Erythroblast (primary cell): ENCODE results near the gene RNF112.
"Not testable (repeated sequence)": the region's sequence is repeated elsewhere in the genome, so short reads cannot be mapped to it uniquely, and the experiment has no call there.

Source experiments
- DNase-seq, 2 experiments: peaks; one replicate each; lab custom pipeline; 2025; lab: John Stamatoyannopoulos, UW
- GATA1 ChIP-seq: IDR thresholded peaks from 2 replicates; pipeline ENCODE4 v1.6.1; 2011; ENCODE audit warnings: low read depth, mild to moderate bottlenecking, control low read depth, low read length, moderate library complexity
- POLR2A ChIP-seq: IDR thresholded peaks from 2 replicates; pipeline ENCODE4 v1.6.1; 2011; ENCODE audit warnings: mild to moderate bottlenecking, low read length

The RNF112 gene

DNA sequence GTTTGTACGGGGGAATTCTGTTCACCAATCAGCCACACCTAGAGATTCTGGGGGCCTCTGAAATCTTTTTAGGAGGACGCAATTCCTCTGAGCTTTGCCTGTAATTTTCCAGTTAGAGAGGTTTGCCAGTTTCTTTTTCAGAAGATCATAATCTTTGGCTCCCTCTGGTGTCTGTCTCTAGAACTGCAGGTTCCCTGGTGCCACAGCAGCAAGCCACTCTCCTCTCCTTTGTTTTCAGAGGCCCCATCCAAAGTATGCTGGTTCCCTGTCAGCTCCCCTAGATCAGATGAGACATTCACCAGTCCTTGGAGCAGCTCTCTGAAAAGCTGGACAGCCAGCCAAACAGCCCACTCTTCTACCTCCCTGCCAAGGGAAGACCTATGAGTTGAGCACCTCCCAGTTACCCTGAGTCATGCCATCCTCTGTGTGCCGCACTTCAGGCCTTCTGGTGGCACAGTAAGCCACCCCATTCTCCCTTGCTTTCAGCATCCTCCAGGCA lies 36.1 kb downstream of the RNF112 start:
- TF ChIP-seq GATA1 (no peak), POLR2A (no peak)
- DNase-seq, result peak; percentile 52 to 82

DNA sequence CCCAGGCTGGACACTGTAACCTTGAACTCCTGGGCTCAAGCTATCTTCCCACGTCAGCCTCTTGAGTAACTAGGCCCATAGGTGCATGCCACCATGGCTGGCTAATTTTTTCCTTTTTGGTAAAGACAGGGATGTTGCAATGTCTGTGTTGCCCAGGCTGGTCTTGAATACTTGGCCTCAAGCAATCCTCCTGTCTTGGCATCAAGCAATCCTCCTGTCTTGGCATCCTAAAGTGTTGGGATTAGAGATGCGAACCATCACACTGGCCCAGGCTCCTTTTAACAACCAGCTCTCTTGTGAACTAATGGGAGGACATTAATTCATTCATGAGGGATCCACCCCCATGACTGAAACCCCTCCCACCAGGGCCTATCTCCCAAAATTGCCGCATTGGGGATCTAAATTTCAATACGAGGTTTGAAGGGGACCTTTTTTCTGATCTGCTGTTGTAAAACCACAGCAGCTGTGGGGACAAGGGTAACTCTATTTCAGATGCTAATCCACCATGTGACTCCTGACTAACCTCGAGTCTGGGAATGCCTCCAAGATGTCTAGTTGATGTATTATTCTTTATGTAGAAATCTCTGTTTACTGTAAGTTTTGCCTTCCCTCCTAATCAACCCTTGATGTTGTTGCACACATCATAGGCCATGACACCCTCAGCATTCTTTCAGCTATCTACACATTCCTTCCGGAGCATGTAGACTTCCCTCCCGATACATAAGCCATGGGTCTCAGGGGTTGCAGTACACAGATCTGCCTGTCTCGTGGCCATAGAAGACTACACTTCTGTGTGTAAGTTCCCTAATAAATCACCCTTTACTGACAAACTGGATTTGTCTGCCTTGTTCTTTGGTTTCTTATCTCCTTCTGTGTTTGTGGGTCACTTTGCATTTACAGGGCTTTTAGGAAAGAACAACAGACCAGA lies 37.6 kb downstream of the RNF112 start:
- TF ChIP-seq POLR2A, result no peak
- no peak for TF ChIP-seq GATA1
- no peak for DNase-seq

DNA sequence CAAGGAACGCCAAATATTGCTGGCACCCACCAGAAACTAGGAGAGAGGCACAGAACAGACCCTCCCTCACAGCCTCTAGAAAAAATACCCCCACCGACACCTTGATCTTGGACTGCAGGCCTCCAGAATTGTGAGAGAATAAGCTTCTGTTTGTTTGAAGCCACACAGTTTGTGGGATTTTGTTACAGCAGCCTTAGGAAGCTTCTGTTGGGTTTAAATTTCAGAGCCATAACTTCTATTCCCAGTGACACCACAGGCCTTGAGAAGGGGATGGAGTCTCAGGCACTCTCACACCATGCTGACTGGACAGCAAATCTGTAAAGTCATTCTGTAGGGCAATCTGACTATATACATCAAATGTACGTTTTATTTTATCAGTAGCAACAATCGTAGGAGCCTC lies 38.6 kb downstream of the RNF112 start:
- no peak for TF ChIP-seq GATA1
- no peak for TF ChIP-seq POLR2A
- no peak for DNase-seq

DNA sequence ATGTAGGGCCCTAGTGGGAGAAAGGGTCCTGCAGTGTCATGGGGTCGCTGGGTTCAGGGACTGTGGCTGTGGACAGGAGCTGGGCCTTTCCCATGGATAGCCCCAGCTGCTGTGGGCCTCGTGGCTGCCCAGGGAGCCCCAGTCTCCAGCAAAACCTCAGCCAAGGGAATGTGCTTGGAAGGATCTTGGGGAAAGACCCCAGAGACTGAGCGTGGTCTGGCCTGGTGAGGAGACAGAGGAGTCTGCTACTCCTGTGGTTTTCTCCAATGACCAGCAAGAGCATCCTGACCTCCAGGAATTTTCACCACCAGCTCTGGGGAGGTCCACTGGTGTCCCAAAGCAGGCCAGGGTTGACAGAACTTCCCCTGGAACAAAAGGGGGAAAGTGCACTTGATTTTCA lies 42.3 kb downstream of the RNF112 start:
- TF ChIP-seq GATA1, result no peak
- TF ChIP-seq POLR2A, result no peak
- DNase-seq, result no peak

DNA sequence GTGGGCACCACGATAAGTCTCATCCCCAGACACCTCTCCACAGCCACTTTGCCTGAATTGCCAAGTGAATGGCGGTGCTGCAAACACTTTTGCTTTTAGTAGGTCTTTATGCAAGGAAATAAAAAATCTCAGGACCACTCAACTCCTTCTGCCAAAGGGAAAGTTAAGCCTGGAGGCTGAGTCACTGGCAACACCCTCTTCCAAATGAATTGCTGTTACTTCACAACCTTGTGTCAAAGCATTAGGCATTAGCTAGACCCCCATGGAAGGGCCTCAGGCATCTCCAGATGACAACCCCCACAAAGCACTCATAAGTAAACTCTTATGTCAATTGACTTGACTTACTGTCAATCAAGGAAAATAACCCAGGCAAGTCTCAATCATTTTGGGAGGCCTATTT lies 43.0 kb downstream of the RNF112 start:
- DNase-seq, result no peak

DNA sequence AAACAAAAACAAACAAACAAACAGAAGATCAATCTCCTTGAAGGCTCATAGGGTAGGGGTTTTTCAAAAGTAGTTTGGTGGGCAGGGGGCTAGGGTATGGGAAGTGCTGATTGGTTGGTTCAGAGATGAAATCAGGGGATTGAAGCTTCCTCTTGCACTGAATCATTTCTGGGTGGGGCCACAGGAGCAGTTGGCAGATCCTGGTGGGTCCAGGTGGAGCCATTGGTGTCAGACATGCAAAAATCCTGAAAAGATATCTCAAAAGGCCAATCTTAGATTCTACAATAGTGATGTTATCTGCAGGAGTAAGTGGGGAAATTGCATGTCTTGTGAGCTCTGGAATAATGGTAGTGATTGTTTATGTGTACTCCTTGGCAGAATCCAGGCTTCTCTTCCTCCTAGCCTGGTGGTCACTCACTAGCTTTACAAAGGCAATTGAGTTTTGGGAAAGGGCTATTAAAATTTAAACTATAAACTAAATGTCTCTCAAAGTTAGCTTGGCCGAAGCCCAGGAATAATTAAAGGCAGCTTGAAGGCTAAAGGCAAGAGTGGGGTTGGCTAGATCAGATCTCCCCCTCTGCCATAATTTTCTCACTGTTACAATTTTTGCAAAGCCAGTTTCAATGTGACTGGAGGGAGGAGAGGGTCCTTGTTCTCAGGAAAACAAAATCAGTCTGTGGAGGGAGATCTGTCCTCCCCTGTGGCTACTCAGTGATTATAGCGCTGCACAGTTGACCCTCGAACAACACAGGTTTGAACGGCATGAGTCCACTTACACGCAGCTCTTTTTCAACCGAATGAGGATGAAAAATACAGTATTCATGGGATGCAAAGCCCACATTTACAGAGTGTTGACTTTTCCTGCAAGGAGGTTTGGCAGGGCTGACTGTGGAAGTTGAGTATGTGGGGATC lies 45.2 kb downstream of the RNF112 start:
- DNase-seq, result no peak
- no peak for TF ChIP-seq POLR2A
- no peak for TF ChIP-seq GATA1

More for the DNA sequence above, 43.0 kb downstream of the RNF112 start:
- TF ChIP-seq GATA1, result no peak
- TF ChIP-seq POLR2A, result no peak

DNA sequence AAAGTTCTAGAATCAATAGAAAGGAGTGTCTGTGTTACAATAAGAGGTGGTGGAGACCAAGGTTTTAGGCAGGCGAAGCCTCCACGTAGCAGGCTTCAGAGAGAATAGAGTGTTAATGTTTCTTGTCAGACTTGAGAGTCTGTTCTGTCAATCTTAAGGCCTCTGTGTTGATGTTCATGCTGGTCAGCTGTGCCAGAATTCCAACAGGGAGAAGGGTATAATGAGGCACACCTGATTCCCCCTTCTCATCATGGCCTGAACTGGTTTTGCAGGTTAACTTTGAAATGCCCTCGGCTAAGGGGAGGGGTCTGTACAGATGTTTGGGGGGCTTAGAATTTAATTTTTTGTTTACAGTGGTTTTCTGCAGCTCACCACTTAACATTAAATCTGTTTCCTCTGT lies 46.0 kb downstream of the RNF112 start:
- no peak for TF ChIP-seq POLR2A
- TF ChIP-seq GATA1, result no peak
- no peak for DNase-seq

DNA sequence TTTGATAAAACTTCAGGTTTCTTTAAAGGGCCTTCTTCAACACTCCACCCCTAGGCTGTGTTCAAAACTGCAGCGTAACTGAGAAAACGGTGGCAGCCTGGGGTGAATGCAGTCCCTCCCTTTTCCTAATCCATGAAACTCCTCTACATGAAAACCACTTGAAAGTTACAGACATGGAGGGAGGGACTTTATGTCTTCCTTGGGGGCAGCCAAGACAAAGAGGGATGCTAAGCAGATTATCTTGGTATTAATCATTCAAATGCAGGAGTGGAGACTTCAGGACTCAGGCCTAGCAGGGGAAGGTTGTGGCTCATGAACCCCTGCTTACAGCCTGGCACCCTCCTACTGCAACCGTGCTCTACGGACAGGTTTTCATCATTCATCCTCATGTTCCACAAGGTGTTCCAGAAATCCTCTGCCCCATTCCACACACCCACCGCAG lies 46.8 kb downstream of the RNF112 start:
- TF ChIP-seq GATA1, result no peak
- no peak for TF ChIP-seq POLR2A
- no peak for DNase-seq

DNA sequence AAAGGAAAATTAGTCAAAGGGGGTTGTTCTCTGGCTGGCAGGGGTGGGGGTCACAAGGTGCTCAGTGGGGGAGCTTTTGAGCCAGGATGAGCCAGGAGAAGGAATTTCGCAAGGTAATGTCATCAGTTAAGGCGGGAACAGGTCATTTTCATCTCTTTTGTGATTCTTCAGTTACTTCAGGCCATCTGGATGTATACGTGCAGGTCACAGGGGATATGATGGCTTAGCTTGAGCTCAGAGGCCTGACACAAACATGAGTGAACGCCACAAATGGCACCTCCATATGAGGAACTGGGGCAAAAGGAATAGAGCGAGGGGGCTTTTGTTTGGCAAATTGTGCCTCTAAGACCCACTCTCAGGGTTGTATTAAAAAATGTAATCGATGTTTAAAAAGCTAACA lies 47.4 kb downstream of the RNF112 start:
- DNase-seq, result not testable (repeated sequence)

DNA sequence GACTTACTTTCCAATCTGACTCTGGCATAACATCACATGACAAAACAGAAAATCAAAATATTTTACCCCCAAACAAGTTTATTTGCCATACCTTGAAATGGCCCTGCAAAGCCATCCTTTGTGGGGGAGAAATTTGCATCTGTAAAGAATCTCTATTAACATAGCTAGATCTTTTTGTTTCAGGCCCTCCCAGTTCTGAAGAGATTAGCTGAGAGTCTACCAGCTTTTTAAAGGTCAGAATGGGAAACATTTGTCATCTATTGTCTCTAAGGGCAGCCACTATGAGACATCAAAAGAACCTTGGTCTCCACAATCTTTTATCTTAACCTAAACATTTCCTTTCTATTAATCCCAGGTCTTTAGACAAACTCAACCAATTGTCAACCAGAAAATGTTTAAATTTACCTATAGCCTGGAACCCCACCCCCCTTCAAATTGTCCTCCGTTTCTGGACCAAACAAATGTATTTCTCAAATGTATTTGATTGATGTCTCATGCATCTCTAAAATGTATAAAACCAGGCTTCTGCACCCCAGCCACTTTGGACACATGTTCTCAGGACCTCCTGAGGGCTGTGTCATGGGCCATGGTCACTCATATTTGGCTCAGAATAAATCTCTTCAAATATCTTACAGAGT lies 48.1 kb downstream of the RNF112 start:
- not testable (repeated sequence) for DNase-seq

DNA sequence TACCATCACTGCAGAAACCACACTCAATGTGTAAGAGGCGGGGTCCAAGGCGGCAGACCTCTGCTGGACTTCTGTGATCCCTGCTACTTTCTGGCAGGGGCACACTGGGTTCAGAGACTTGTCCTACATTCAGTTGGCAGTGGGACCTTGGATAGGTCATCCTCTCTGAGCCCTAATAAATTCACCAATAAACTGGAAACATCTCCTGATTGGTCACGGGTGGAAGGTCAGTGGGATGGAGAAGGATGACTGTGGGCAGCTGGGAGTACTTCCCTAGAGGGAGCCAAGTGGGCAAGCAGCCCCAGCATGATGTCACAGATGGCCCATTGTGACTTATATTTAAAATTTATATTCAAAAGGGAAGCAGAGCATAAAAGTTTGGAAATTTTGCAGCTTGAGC lies 49.7 kb downstream of the RNF112 start:
- DNase-seq, result no peak
- TF ChIP-seq GATA1, result no peak
- TF ChIP-seq POLR2A, result no peak

DNA sequence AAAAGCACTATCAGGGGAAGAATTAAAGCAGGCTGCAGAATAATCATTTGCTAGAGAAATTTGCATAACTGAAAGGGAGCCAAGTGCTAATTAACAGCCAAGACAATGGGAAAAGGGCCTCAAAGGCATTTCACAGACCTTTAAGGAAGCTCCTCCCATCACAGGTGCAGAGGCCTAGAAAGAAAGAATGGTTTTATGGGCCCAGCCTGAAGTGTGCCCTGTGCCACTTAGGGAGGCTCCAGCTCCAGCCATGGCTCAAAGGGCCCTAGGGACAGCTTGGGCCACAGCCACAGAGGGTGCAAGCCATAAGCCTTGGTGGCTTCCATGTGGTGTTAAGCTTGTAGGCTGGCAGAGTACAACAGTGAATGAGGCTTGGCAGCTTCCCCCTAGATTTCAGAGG lies 50.1 kb downstream of the RNF112 start:
- no peak for DNase-seq

DNA sequence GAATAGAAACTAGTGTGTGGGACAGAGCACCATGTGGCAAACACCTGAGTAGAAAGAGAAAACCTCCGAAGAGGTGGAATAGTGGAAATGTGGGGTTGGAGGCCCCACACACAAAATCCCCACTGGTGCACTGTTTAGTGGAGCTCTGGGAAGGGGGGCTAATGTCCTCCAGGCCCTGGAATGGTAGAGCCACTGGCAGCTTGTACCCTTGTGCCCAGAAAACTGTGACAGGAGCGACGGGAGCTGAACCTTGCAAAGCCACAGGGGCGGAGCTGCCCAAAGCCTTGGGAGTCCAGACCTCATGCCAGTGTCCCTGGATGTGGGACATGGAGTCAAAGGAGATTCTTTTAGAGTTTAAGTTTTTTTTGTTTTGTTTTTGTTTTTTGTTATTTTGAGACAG lies 50.6 kb downstream of the RNF112 start:
- DNase-seq, result no peak
- no peak for TF ChIP-seq POLR2A
- TF ChIP-seq GATA1, result no peak

More for the DNA sequence above, 50.1 kb downstream of the RNF112 start:
- TF ChIP-seq GATA1 (no peak), POLR2A (no peak)

DNA sequence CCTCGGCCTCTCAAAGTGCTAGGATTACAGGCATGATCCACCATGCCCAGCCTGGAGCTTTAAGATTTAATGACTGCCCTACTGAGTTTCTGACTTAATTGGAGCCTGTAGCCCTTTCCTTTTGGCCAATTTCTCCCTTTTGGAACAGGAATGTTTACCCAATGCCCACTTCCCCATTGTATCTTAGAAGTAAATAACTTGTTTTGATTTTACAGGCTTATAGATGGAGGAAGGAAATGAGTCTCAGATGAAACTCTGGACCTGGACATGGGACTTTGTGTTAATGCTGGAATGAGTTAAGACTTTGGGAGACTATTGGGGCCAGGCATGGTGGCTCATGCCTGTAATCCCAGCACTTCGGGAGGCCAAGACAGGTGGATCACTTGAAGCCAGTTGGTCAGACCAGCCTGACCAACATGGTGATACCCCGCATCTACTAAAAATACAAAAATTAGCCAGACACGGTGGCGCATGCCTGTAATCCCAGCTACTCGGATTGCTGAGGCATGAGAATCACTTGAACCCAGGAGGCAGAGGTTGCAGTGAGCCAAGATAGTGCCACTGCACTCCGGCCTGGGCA lies 51.5 kb downstream of the RNF112 start:
- DNase-seq, result not testable (repeated sequence)
